ENCODE results near the gene HSD17B8.

Gene HSD17B8

GRCh38 chr6:33172688-33173534, 31.5 kb upstream of the HSD17B8 start:
- Histone ChIP-seq H3K9me3 (ENCODE audit: control insufficient read depth, insufficient read depth, low read depth, low read length) (no peaks in the 10 kb centered on the region), H3K36me3 (ENCODE audit: control insufficient read depth, insufficient read depth, low read length) (no peaks in the 10 kb centered on the region), H3K4me1 (ENCODE audit: control insufficient read depth, insufficient read depth, low read length) (no peaks in the 10 kb centered on the region), H3K9ac (ENCODE audit: low read length) (no peak overlapping the region), H3K27ac (ENCODE audit: low read depth, low read length) (no peak overlapping the region), H3K27me3 (ENCODE audit: control insufficient read depth, insufficient read depth, low read length) (peaks cover 9% of the 10 kb centered on the region; the same call in 1 of the 2 replicates), H3K4me3 (ENCODE audit: low read depth, low read length) (no peak overlapping the region)

DNA sequence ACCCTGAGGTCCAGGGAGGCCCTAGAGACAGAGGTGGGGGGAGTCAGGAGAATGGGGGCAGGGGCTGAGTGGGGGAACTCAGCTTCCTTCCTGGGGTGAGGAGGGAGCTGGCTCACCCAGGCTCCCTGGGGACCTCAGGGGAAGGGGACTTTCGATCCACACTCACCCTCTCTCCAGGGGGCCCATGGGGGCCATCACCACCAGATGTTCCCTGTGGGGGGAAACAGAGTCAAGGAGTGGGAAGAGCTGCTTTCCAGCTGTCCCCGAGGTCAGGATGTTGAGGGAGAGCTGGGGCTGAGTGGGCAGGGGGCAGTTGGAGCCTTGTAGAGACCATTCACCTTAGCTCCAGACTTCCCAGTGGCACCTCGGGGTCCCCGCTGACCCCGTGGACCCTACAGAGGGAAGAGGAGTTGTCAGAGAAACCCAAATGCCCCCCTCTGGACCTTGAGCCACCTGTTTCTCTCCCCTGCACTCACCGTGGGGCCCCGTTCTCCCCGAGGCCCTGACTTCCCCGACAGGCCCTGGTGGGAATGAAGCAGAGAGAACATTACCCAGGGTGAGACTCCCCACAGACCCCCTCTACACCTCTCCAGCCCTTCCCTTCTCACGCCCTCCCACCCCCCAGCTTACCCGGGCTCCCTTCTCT, 30.8 kb upstream of the HSD17B8 start:
- H3K27ac ChIP-seq (ENCODE audit: low read depth, low read length), result no peak overlapping the region
- H3K36me3 ChIP-seq (ENCODE audit: control insufficient read depth, insufficient read depth, low read length), result no peaks in the 10 kb centered on the region
- H3K9me3 ChIP-seq (ENCODE audit: control insufficient read depth, insufficient read depth, low read depth, low read length), result no peaks in the 10 kb centered on the region
- no peak overlapping the region for H3K9ac ChIP-seq (ENCODE audit: low read length)
- H3K4me3 ChIP-seq (ENCODE audit: low read depth, low read length), result no peak overlapping the region
- peaks cover 9% of the 10 kb centered on the region; the same call in 1 of the 2 replicates for H3K27me3 ChIP-seq (ENCODE audit: control insufficient read depth, insufficient read depth, low read length)
- H3K4me1 ChIP-seq (ENCODE audit: control insufficient read depth, insufficient read depth, low read length), result no peaks in the 10 kb centered on the region

DNA sequence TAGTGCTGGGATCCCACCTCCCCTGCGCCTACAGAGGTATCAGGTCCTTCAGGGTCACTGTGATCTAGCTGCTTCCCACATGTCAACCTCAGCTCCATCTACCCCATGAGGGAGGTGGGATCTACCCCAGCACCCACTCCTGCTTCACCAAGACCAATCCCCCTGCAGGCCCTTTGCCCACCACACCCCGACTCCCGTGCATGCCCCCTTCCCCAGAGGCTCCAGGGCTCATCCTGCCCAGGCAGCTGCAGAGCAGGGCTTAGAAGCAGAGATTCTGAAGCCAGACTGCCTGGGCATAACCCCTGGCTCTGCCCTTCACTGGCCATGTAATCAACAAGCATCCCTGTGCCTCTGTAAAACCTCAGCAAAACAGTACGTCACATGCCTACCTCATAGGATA, 29.7 kb upstream of the HSD17B8 start:
- Histone ChIP-seq H3K36me3 (ENCODE audit: control insufficient read depth, insufficient read depth, low read length) (no peaks in the 10 kb centered on the region), H3K27ac (ENCODE audit: low read depth, low read length) (no peak overlapping the region), H3K27me3 (ENCODE audit: control insufficient read depth, insufficient read depth, low read length) (peaks cover 9% of the 10 kb centered on the region; the same call in 1 of the 2 replicates), H3K4me1 (ENCODE audit: control insufficient read depth, insufficient read depth, low read length) (no peaks in the 10 kb centered on the region), H3K9me3 (ENCODE audit: control insufficient read depth, insufficient read depth, low read depth, low read length) (no peaks in the 10 kb centered on the region), H3K9ac (ENCODE audit: low read length) (no peak overlapping the region), H3K4me3 (ENCODE audit: low read depth, low read length) (no peak overlapping the region)

DNA sequence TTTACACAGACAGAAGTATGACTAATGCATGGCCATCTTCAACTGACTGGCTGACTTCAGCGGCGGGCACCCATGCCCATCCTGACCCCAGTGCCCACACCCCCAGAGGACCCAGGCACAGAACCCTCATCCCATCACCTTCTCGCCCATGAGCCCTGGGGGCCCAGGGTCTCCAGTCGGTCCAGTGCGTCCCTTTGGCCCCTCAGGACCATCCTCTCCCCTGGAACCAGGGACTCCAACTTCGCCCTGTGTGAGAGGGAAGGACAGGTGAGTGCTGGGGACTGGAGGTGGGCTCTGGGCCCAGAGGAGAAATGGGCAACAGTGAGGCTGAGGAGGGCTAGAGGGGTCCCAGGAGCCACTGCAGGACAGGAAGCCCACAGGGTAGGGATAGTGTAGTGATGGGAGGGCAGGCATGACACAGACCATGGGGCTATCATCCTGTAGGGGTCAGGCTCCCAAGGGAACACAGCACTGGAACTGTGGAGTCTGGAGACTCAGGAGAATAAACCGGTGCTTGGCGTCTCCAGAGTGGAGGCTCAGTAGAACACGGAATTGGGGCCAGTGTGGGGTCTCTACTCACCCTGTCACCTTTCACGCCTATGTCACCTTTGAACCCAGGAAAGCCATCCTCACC, 28.9 kb upstream of the HSD17B8 start:
- H3K4me3 ChIP-seq (ENCODE audit: low read depth, low read length), result no peak overlapping the region
- H3K27me3 ChIP-seq (ENCODE audit: control insufficient read depth, insufficient read depth, low read length), result peaks cover 9% of the 10 kb centered on the region; the same call in 1 of the 2 replicates
- no peak overlapping the region for H3K27ac ChIP-seq (ENCODE audit: low read depth, low read length)
- H3K36me3 ChIP-seq (ENCODE audit: control insufficient read depth, insufficient read depth, low read length), result no peaks in the 10 kb centered on the region
- H3K4me1 ChIP-seq (ENCODE audit: control insufficient read depth, insufficient read depth, low read length), result no peaks in the 10 kb centered on the region
- H3K9me3 ChIP-seq (ENCODE audit: control insufficient read depth, insufficient read depth, low read depth, low read length), result no peaks in the 10 kb centered on the region
- H3K9ac ChIP-seq (ENCODE audit: low read length), result no peak overlapping the region

DNA sequence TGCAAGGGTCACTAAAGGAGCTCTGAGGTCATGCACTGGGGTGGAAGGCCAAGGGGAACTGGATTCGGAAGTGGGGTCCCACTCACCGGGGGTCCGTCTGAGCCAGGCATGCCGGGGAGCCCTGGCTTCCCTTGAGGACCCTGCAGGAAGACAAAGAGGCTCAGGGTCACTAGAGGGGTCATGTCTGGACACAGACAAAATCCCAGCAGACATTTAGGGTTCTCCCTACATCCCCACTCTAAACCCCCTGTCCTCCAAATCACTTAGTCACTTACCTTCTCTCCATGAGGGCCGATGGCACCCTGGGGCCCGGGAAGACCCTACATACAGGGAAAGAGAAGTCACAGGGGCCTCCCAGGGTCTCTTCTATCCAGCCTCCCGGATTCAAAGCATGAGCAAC, 27.5 kb upstream of the HSD17B8 start:
- Histone ChIP-seq H3K4me3 (ENCODE audit: low read depth, low read length) (no peak overlapping the region), H3K9me3 (ENCODE audit: control insufficient read depth, insufficient read depth, low read depth, low read length) (no peaks in the 10 kb centered on the region), H3K27me3 (ENCODE audit: control insufficient read depth, insufficient read depth, low read length) (peaks cover 9% of the 10 kb centered on the region; the same call in 1 of the 2 replicates), H3K4me1 (ENCODE audit: control insufficient read depth, insufficient read depth, low read length) (no peaks in the 10 kb centered on the region), H3K9ac (ENCODE audit: low read length) (no peak overlapping the region), H3K36me3 (ENCODE audit: control insufficient read depth, insufficient read depth, low read length) (no peaks in the 10 kb centered on the region), H3K27ac (ENCODE audit: low read depth, low read length) (no peak overlapping the region)

DNA sequence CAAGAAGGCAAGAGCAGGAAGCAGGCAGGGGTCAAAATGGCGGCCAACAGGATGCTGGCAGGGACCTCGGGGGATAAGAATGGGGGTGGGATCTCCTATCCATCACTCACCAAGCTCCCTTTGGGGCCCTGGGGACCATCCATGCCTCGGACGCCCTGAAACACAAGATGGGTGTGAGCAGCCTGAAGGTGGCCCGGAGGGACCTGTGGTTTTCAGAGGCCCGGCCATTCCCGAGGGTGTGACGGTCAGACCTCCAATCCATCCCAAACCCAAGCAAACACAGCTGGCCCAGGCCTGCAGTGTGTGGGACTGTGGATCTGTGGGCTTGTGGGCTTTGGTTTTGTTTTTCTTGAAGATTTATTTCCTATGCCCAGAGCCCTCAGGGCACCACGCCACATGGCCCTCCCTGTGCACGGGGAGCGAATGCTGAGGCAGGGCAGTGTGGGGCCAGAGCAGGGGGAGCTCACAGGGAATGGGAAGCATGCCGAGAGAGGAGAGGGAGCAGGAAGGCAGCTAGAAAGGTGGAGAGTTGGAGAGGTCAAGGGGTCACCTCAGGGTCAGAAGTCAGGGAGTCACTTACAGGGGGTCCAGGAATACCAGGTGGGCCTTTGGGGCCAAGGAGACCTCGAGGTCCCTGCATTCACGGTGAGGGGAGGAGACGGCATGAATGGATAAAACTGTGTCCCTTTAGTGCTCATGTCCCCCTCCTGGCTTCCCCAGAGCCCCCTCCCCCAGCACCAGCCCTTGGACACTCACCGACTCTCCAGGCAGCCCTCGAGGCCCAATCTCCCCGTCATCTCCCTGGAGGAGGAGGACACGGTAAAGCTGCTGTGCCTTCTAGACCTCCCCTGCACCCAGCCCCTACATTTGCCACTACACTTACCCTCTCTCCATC, 26.7 kb upstream of the HSD17B8 start:
- no peaks in the 10 kb centered on the region for H3K36me3 ChIP-seq (ENCODE audit: control insufficient read depth, insufficient read depth, low read length)
- peaks cover 9% of the 10 kb centered on the region; the same call in 1 of the 2 replicates for H3K27me3 ChIP-seq (ENCODE audit: control insufficient read depth, insufficient read depth, low read length)
- no peak overlapping the region for H3K9ac ChIP-seq (ENCODE audit: low read length)
- no peaks in the 10 kb centered on the region for H3K4me1 ChIP-seq (ENCODE audit: control insufficient read depth, insufficient read depth, low read length)
- no peak overlapping the region for H3K27ac ChIP-seq (ENCODE audit: low read depth, low read length)
- no peaks in the 10 kb centered on the region for H3K9me3 ChIP-seq (ENCODE audit: control insufficient read depth, insufficient read depth, low read depth, low read length)
- no peak overlapping the region for H3K4me3 ChIP-seq (ENCODE audit: low read depth, low read length)

DNA sequence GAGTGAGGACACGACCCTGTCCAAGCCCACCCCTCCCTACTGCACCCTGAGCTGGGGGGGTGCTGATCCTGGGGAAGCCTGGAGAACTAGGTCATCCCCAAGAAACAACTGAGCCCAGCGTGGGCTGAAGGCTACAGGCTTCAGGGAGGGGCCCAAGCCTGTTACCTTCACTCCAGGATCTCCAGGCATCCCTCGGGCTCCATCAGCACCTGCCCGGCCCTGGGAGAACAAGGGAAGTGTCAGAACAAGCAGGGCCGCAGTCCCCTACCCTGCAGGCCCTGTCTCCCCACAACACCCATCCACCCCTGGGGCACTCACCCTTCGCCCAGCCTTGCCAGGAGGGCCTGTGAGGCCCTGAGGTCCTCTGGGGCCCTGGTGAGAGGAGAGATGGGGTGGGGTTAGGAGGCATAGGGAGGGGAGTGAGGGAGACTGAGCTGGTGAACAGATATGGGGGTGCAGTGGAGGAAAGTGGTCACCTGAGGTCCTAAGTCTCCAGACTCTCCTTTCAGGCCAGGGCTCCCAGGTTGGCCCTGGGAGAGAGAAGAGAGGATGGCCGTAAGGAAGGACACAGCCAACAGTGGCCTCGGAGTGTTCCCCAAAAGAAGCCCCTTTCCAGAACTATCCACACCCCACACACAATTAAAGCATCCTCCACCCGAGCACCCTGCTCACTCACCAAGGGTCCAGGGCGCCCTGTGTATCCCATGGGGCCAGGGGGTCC, 25.5 kb upstream of the HSD17B8 start:
- H3K4me3 ChIP-seq (ENCODE audit: low read depth, low read length), result no peak overlapping the region
- no peak overlapping the region for H3K27ac ChIP-seq (ENCODE audit: low read depth, low read length)
- H3K9me3 ChIP-seq (ENCODE audit: control insufficient read depth, insufficient read depth, low read depth, low read length), result no peaks in the 10 kb centered on the region
- peaks cover 9% of the 10 kb centered on the region; the same call in 1 of the 2 replicates for H3K27me3 ChIP-seq (ENCODE audit: control insufficient read depth, insufficient read depth, low read length)
- no peaks in the 10 kb centered on the region for H3K4me1 ChIP-seq (ENCODE audit: control insufficient read depth, insufficient read depth, low read length)
- H3K36me3 ChIP-seq (ENCODE audit: control insufficient read depth, insufficient read depth, low read length), result no peaks in the 10 kb centered on the region
- no peak overlapping the region for H3K9ac ChIP-seq (ENCODE audit: low read length)

GRCh38 chr6:33181141-33181540, 23.3 kb upstream of the HSD17B8 start:
- H3K4me3 ChIP-seq (ENCODE audit: low read depth, low read length), result no peak overlapping the region
- no peaks in the 10 kb centered on the region for H3K4me1 ChIP-seq (ENCODE audit: control insufficient read depth, insufficient read depth, low read length)
- H3K27ac ChIP-seq (ENCODE audit: low read depth, low read length), result no peak overlapping the region
- peaks cover 12% of the 10 kb centered on the region; the same call in 1 of the 2 replicates for H3K27me3 ChIP-seq (ENCODE audit: control insufficient read depth, insufficient read depth, low read length)
- no peaks in the 10 kb centered on the region for H3K36me3 ChIP-seq (ENCODE audit: control insufficient read depth, insufficient read depth, low read length)
- no peak overlapping the region for H3K9ac ChIP-seq (ENCODE audit: low read length)
- H3K9me3 ChIP-seq (ENCODE audit: control insufficient read depth, insufficient read depth, low read depth, low read length), result no peaks in the 10 kb centered on the region

DNA sequence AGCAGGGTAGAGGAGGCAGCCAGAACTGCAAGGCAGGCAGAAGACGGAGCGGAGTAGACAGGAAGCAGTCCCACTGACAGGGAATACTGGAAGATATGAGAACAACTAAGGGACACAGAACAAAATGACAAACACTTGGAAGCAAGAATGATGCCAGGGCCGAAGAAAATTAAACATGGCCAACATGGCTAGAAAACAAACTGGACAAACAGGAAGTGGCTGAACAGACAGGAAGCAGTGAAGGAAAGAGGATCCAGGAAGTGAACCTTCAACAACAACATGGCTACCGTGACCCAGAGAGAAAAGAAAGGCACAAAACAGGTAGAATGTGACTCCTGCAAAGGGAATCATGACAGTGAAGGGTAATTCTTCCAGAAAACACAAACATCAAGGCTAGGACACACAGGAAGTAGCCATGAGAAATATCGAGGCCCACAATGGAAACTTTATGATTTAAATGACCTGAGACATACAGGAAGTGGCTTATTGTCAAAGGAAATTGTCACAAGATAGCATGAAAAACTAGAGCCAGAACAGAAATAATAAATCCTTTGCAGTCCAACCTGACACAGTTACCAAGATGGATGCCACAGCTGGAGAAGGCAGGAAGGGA, 21.3 kb upstream of the HSD17B8 start:
- H3K9me3 ChIP-seq (ENCODE audit: control insufficient read depth, insufficient read depth, low read depth, low read length), result no peaks in the 10 kb centered on the region
- no peaks in the 10 kb centered on the region for H3K36me3 ChIP-seq (ENCODE audit: control insufficient read depth, insufficient read depth, low read length)
- H3K27ac ChIP-seq (ENCODE audit: low read depth, low read length), result no peak overlapping the region
- peaks cover 31% of the 10 kb centered on the region for H3K27me3 ChIP-seq (ENCODE audit: control insufficient read depth, insufficient read depth, low read length)
- no peak overlapping the region for H3K9ac ChIP-seq (ENCODE audit: low read length)
- no peak overlapping the region for H3K4me3 ChIP-seq (ENCODE audit: low read depth, low read length)
- no peaks in the 10 kb centered on the region for H3K4me1 ChIP-seq (ENCODE audit: control insufficient read depth, insufficient read depth, low read length)

DNA sequence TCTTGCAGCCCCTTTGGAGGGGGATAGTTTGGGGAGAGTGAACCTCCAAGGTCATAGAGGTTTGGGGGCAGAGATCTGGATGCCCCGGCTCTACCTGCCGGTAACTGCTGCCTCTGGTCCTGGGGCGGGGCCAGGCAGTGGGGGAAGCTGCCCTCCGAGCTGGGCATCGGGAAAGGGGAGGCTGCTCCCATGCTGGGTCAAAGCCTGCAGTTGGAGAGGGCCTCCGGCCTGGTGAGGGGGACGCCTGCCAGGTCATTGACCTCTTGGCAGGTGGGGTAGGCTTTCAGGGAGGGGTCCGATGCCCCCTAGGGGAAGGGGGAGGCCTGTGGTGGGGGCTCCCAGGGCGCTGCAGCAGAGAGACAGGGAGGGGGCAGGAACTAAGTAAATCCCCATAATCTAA, 19.3 kb upstream of the HSD17B8 start:
- Histone ChIP-seq H3K27me3 (ENCODE audit: control insufficient read depth, insufficient read depth, low read length) (peaks cover 50% of the 10 kb centered on the region), H3K36me3 (ENCODE audit: control insufficient read depth, insufficient read depth, low read length) (no peaks in the 10 kb centered on the region), H3K9me3 (ENCODE audit: control insufficient read depth, insufficient read depth, low read depth, low read length) (no peaks in the 10 kb centered on the region), H3K27ac (ENCODE audit: low read depth, low read length) (no peak overlapping the region), H3K4me3 (ENCODE audit: low read depth, low read length) (no peak overlapping the region), H3K4me1 (ENCODE audit: control insufficient read depth, insufficient read depth, low read length) (no peaks in the 10 kb centered on the region), H3K9ac (ENCODE audit: low read length) (no peak overlapping the region)

Data from HUES6 (cell line).